MCF 10A (cell line): Measurements from ENCODE around the gene BTBD16. TPM values are rescaled to one million over a fixed set of nuclear protein-coding genes. Genes with fewer than 3 reads are reported as not detected.

ENCODE experiments used
- BruUV-seq: library from RNA; stranded (reverse); fragments of 400-500 nt; replicated peaks from 2 replicates; lab custom pipeline; 2021; lab: Mats Ljungman, UMichigan
- CTCF ChIA-PET: fragments of 300-600 bp; sonication (Branson Sonifier 250); formaldehyde crosslinking; extraction: SDS; loops from one replicate; lab custom pipeline; 2021; ENCODE audit warnings: antibody characterized with exemption, inconsistent platforms; lab: Yijun Ruan, JAX
- POLR2A ChIA-PET: fragments of 300-600, 350-650 bp; sonication (Branson Sonifier 250); formaldehyde crosslinking; extraction: SDS; loops from one replicate; lab custom pipeline; 2020; ENCODE audit warnings: antibody characterized with exemption, inconsistent platforms; lab: Yijun Ruan, JAX
- DNase-seq: peaks from one replicate; pipeline ENCODE4 v3.0.0-alpha.2; 2018; ENCODE audit not compliant: unreplicated experiment
- H3K27ac Mint-ChIP-seq: one replicate; pipeline ENCODE4 v1.8.0; 2022; ENCODE audit warnings: mild to moderate bottlenecking, low read depth, mixed read lengths; ENCODE audit not compliant: unreplicated experiment
- H3K27me3 Mint-ChIP-seq: one replicate; pipeline ENCODE4 v1.8.0; 2022; ENCODE audit warnings: mixed read lengths; ENCODE audit not compliant: insufficient read depth, unreplicated experiment
- H3K36me3 Mint-ChIP-seq: one replicate; pipeline ENCODE4 v1.8.0; 2022; ENCODE audit warnings: mild to moderate bottlenecking, moderate library complexity, mixed read lengths; ENCODE audit not compliant: insufficient read depth, unreplicated experiment
- H3K4me1 Mint-ChIP-seq: one replicate; pipeline ENCODE4 v1.8.0; 2022; ENCODE audit warnings: mixed read lengths; ENCODE audit not compliant: insufficient read depth, unreplicated experiment
- H3K4me3 Mint-ChIP-seq: one replicate; pipeline ENCODE4 v1.8.0; 2022; ENCODE audit warnings: mild to moderate bottlenecking, moderate library complexity, mixed read lengths; ENCODE audit not compliant: unreplicated experiment
- H3K9me3 Mint-ChIP-seq: one replicate; pipeline ENCODE4 v1.8.0; 2022; ENCODE audit warnings: mixed read lengths; ENCODE audit not compliant: unreplicated experiment
- CTCF ChIP-seq: fragments of 200-600 bp; IDR thresholded peaks from one replicate; pipeline ENCODE4 v1.8.0; 2022; ENCODE audit warnings: antibody characterized with exemption, mild to moderate bottlenecking; ENCODE audit not compliant: unreplicated experiment
- intact Hi-C: fragments of 100-400 bp; cut with micrococcal nuclease; formaldehyde crosslinking; loops from 2 replicates; pipeline ENCODE4 v1.14.1; 2022
- total RNA-seq: library from RNA; stranded (reverse); gene quantifications from 2 replicates; pipeline ENCODE4 v1.2.3, GENCODE V29; 2022

BTBD16 gene
- total RNA-seq, 1 experiment from 2014 or later: 0.16 TPM

- intact Hi-C loops: no loop called here
- no peak for TF ChIP-seq CTCF
- no peak for DNase-seq
- ChIA-PET POLR2A (interaction anchor here (1.0 to 1.8 kb wide), 4 partner anchors 12 to 120 kb away, joined by 3 to 9 read pairs (median 4); partner anchors contain the start of gene PLEKHA1), CTCF (interaction anchor here (0.8 to 2.3 kb wide), 7 partner anchors 34 to 407 kb away, joined by 3 to 10 read pairs (median 4); no protein-coding TSS in a partner anchor)
- no TSS peak for BruUV-seq
- Mint-ChIP-seq H3K4me3 (no peak overlapping the region), H3K4me1 (peaks cover 19% of the 10 kb centered on the region), H3K27me3 (no peaks in the 10 kb centered on the region), H3K36me3 (no peaks in the 10 kb centered on the region), H3K9me3 (no peaks in the 10 kb centered on the region), H3K27ac (no peak overlapping the region)
These were observed 31.2 kb downstream of the BTBD16 start for GRCh38 chr10:122302315-122302714.

GRCh38 chr10:122303271-122304053 lies 32.4 kb downstream of the BTBD16 start:
- no peak overlapping the region for H3K27ac Mint-ChIP-seq
- intact Hi-C loops: no loop called here
- H3K9me3 Mint-ChIP-seq: no peaks in the 10 kb centered on the region
- no peak for TF ChIP-seq CTCF
- DNase-seq: no peak
- no peaks in the 10 kb centered on the region for H3K27me3 Mint-ChIP-seq
- H3K4me1 Mint-ChIP-seq: peaks cover 28% of the 10 kb centered on the region
- H3K36me3 Mint-ChIP-seq: no peaks in the 10 kb centered on the region
- no peak overlapping the region for H3K4me3 Mint-ChIP-seq
- POLR2A ChIA-PET: no interaction called here
- CTCF ChIA-PET: interaction anchor here (1.2 to 2.3 kb wide), 3 partner anchors 132 to 262 kb away, joined by 3 to 10 read pairs (median 7); no protein-coding TSS in a partner anchor
- BruUV-seq: no TSS peak

DNA sequence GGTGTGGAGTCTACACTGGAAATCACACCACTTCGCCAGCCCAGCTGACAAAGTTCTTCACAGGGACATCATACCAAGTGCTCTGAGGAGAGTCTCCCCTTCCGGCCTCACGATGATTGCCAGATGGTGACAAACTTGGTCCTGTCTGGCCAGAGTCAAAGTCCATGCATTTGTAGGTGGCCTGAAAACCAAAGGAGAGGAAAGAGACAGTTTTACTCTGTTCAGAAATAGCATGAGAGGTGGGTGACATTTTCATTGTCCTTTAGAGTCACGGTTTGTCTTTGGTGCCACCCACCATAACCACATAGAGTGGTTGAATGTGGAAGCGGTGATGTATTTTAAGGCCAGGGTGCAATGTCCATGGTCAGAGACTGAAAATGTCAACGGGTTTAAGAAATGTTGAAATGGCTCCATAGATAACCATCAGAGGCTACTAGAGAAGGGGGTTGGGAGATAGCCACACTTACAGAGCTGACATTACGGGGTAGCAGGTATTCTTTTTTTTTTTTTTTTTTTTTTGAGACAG lies 33.0 kb downstream of the BTBD16 start:
- BruUV-seq: no TSS peak
- TF ChIP-seq CTCF: no peak
- POLR2A ChIA-PET: no interaction called here
- no peaks in the 10 kb centered on the region for H3K27me3 Mint-ChIP-seq
- CTCF ChIA-PET: interaction anchor here (0.9 to 3.3 kb wide), 3 partner anchors 19 to 131 kb away, joined by 3 to 19 read pairs (median 5); no protein-coding TSS in a partner anchor
- intact Hi-C loops: no loop called here
- no peak overlapping the region for H3K27ac Mint-ChIP-seq
- H3K4me3 Mint-ChIP-seq: no peak overlapping the region
- DNase-seq: no peak
- H3K36me3 Mint-ChIP-seq: no peaks in the 10 kb centered on the region
- H3K9me3 Mint-ChIP-seq: no peaks in the 10 kb centered on the region
- peaks cover 30% of the 10 kb centered on the region for H3K4me1 Mint-ChIP-seq

DNA sequence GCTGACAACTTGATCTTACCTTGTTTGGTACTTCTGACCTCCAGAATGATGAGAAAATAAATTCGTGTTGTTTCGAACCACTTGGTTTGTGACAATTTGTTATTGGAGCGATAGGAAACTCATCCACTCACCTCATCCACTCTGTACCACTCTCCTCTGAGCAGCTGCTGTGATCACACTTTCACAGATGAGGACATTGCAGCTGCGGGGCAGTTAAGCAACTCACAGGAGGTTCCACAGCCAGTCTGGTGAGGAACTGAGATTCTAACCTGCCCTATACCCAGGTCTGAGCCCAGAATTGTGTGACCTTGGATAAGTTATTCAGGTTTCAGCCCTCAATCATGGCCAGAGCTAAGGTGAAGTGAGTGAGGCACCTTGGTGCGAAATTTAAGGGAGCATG lies 35.2 kb downstream of the BTBD16 start:
- H3K4me1 Mint-ChIP-seq: peaks cover 26% of the 10 kb centered on the region
- H3K4me3 Mint-ChIP-seq: no peak overlapping the region
- H3K36me3 Mint-ChIP-seq: peaks cover 4% of the 10 kb centered on the region
- no peaks in the 10 kb centered on the region for H3K9me3 Mint-ChIP-seq
- ChIA-PET POLR2A (interaction anchor here (1.2 to 5.5 kb wide), 8 partner anchors 7 to 185 kb away, joined by 3 to 73 read pairs (median 7); partner anchors contain the start of gene PLEKHA1), CTCF (interaction anchor here (0.6 to 3.7 kb wide), 6 partner anchors 9 to 467 kb away, joined by 3 to 20 read pairs (median 10); no protein-coding TSS in a partner anchor)
- H3K27ac Mint-ChIP-seq: peak overlapping the region; percentile 37
- BruUV-seq: no TSS peak
- H3K27me3 Mint-ChIP-seq: no peaks in the 10 kb centered on the region
- no peak for DNase-seq
- TF ChIP-seq CTCF: no peak
- intact Hi-C loops: no loop called here
